Measurements from ENCODE around the gene KRT73. TPM values are rescaled to one million over a fixed set of nuclear protein-coding genes. Genes with fewer than 3 reads are reported as not detected.

The KRT73 gene
- total and polyA plus RNA-seq, 2 donors (not counting 3 experiments of a cell fraction or from before 2014, with no cell fraction given), result not detected

DNA sequence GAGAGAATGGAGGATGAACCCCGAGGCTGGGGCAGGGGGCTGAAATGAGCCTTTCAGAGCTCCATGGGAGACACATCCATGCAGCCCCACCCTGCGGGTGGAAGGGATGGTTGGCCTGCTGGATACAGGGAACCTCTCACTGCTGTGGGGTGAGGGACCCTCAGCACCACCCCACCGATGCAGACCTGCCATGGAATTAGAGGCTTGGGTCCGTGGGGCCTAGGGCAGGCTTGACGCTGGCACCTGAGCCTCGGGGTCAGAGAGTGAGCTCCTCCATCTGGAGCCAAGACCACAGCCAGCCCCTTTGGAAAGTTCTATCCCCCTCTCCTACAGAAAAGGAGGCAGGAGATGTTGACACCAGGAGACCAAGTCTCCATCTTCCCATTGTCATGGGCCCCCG lies 37.3 kb downstream of the KRT73 start:
- Histone ChIP-seq H3K9me3 (replicated peaks; ENCODE audit: control insufficient read depth, insufficient read depth, low read length) (no peaks in the 10 kb centered on the region), H3K4me3 (replicated peaks in 1 of 3; ENCODE audit: insufficient read depth in 1 of 3, low read depth in 1 of 3, low read length in 3 of 3) (no peak overlapping the region), H3K9ac (replicated peaks; ENCODE audit: extremely low read depth, insufficient read depth, low read length) (no peak overlapping the region), H2AFZ (ENCODE audit: low read depth, low read length) (no peak overlapping the region), H4K20me1 (replicated peaks; ENCODE audit: control insufficient read depth, extremely low read depth, insufficient read depth, low read length) (no peaks in the 10 kb centered on the region), H3K36me3 (ENCODE audit: control insufficient read depth in 2 of 2, extremely low read depth in 1 of 2, insufficient read depth in 2 of 2, low read length in 2 of 2) (no peaks in the 10 kb centered on the region), H3K4me2 (ENCODE audit: insufficient read depth, low read length) (no peak overlapping the region), H3K4me1 (ENCODE audit: control insufficient read depth, extremely low read depth, insufficient read depth, low read length) (no peaks in the 10 kb centered on the region), H3K27ac (ENCODE audit: insufficient read depth, low read depth, low read length) (no peak overlapping the region), H3K27me3 (ENCODE audit: control insufficient read depth in 2 of 2, insufficient read depth in 2 of 2, low read length in 2 of 2) (peaks cover 2% of the 10 kb centered on the region in 2 experiments), H3K9me1 (replicated peaks; ENCODE audit: control insufficient read depth, extremely low read depth, insufficient read depth, low read length) (no peaks in the 10 kb centered on the region), H3K79me2 (ENCODE audit: control insufficient read depth, insufficient read depth, low read length) (no peaks in the 10 kb centered on the region)
- FAIRE-seq (no peak), DNase-seq (ENCODE audit: low read depth, low spot score) (no peak)
- no peak for TF ChIP-seq EZH2 (IDR thresholded peaks at IDR 0.05; ENCODE audit: borderline replicate concordance, low read depth, low read length, severe bottlenecking)
- no TSS peak for BruUV-seq (replicated peaks)
- dilution Hi-C loops (cut with MboI; ENCODE audit: extremely low pct_ligation_motif_present, low sequenced_read_pairs), result no loop called here
- POLR2A ChIA-PET, result no interaction called here
- CTCF ChIA-PET, result interaction anchor here (1.0 to 12.3 kb wide), 5 partner anchors 10 to 299 kb away, joined by 4 to 135 read pairs (median 46); no protein-coding TSS in a partner anchor
- intact Hi-C loops (cut with micrococcal nuclease), result no loop called here

DNA sequence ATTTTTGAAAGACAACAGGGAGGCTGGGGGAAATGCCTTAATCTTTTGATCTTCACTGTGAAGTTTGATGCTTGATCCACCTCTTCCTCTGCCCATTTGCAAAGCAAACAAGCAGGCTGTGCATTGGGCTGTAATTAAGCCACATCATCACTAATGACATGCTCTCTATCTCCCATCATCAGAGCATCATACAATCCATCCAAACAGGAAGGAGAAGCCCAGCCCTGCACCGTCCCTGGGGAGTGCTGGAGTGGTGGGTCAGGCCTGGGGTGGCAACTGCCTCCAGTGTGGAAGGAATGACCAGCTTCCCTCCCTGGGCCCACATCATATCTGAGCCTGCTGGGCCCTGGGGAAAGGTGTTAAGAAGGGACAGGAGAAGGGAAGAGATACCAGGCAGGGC lies 37.9 kb downstream of the KRT73 start:
- H3K9ac ChIP-seq (replicated peaks; ENCODE audit: extremely low read depth, insufficient read depth, low read length), result no peak overlapping the region
- FAIRE-seq (no peak), DNase-seq (ENCODE audit: low read depth, low spot score) (no peak)
- no peak overlapping the region for H3K27ac ChIP-seq (ENCODE audit: insufficient read depth, low read depth, low read length)
- no peaks in the 10 kb centered on the region for H3K79me2 ChIP-seq (ENCODE audit: control insufficient read depth, insufficient read depth, low read length)
- POLR2A ChIA-PET, result no interaction called here
- H4K20me1 ChIP-seq (replicated peaks; ENCODE audit: control insufficient read depth, extremely low read depth, insufficient read depth, low read length), result no peaks in the 10 kb centered on the region
- no peaks in the 10 kb centered on the region for H3K4me1 ChIP-seq (ENCODE audit: control insufficient read depth, extremely low read depth, insufficient read depth, low read length)
- H3K4me3 ChIP-seq (replicated peaks in 1 of 3; ENCODE audit: insufficient read depth in 1 of 3, low read depth in 1 of 3, low read length in 3 of 3), result no peak overlapping the region
- no peaks in the 10 kb centered on the region for H3K36me3 ChIP-seq (ENCODE audit: control insufficient read depth in 2 of 2, extremely low read depth in 1 of 2, insufficient read depth in 2 of 2, low read length in 2 of 2)
- H3K27me3 ChIP-seq (ENCODE audit: control insufficient read depth in 2 of 2, insufficient read depth in 2 of 2, low read length in 2 of 2), result peaks cover 0 to 2% of the 10 kb centered on the region in 2 experiments
- BruUV-seq (replicated peaks), result no TSS peak
- CTCF ChIA-PET, result interaction anchor here (4.3 to 12.3 kb wide), 3 partner anchors 285 to 299 kb away, joined by 46 to 135 read pairs (median 120); no protein-coding TSS in a partner anchor
- H3K4me2 ChIP-seq (ENCODE audit: insufficient read depth, low read length), result no peak overlapping the region
- dilution Hi-C loops (cut with MboI; ENCODE audit: extremely low pct_ligation_motif_present, low sequenced_read_pairs) (no loop called here), intact Hi-C loops (cut with micrococcal nuclease) (no loop called here)
- H3K9me3 ChIP-seq (replicated peaks; ENCODE audit: control insufficient read depth, insufficient read depth, low read length), result no peaks in the 10 kb centered on the region
- TF ChIP-seq POLR2A (IDR thresholded peaks at IDR 0.05; ENCODE audit: low read depth, low read length), result no peak
- no peaks in the 10 kb centered on the region for H3K9me1 ChIP-seq (replicated peaks; ENCODE audit: control insufficient read depth, extremely low read depth, insufficient read depth, low read length)
- no peak overlapping the region for H2AFZ ChIP-seq (ENCODE audit: low read depth, low read length)
